ENCODE measurements around the gene PPP1R1B.

PPP1R1B gene

DNA sequence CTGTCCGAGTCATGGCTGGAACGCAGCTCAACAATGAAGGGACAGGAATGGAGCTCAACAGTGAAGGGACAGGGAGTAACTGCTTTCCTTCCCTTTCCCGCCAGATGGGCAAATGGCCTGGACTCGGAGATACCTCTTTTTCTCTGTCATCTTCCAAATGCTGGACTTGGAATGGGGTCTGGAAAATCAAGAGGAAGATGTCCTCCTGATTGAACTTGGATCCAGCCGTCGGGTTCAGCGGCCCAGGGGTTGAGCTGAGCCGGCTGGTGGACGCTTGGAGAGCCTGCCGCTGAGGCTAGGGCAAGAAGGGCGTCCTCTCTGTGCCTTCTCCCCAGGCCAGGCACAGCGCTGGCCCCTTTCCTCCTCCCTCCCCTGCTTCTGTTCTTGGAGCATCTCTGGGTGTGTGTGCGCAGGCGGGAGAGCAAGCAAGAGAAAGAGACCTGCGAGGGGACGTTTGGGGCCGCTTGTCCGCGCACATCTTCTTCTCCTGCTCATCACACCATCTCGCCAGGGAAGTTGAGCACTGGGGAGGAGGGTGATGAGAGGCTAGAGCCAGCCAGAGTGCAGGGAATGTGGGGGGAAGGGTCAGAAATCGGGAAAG lies 25.7 kb upstream of the PPP1R1B start:
- DNase-seq = no peak

- no peak for DNase-seq
These were observed 24.8 kb upstream of the PPP1R1B start for GRCh38 chr17:39601758-39602532.

DNA sequence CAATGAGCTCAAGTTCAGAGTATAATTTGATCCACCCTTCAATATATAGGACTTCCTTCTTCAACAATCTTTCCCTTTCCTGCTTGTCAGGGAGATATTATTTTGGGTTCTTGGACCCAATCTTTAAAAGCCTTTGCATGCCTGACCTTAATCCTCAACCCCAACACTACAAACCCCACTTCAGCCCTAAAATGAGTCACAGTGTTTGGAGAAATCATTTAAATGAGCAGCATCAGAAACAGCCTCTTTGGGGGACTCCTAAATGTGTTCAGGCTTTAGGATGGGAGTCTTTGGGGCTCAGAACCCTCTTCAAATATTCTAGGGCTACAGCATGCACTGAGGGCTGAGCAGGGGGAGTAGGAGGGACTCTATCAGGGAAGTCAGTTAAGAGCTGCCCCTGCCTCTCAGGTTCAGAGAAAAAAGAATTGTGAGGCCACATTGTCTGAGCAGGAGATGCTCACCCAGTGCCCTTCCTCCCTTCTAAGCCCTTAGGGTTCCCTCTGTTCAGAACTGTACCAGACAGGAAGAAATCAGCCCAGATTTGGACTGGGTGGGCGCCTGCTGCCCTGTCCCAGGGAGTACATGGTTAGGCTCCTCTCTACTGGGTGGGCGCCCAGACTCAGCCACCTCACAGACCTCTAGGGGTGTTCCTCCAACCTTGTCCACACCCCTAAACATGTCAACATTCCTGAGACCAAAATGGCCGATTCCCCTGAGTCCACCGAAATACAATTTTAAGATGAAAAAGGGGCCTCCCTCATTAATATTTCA lies 24.0 kb upstream of the PPP1R1B start:
- no peak for DNase-seq

DNA sequence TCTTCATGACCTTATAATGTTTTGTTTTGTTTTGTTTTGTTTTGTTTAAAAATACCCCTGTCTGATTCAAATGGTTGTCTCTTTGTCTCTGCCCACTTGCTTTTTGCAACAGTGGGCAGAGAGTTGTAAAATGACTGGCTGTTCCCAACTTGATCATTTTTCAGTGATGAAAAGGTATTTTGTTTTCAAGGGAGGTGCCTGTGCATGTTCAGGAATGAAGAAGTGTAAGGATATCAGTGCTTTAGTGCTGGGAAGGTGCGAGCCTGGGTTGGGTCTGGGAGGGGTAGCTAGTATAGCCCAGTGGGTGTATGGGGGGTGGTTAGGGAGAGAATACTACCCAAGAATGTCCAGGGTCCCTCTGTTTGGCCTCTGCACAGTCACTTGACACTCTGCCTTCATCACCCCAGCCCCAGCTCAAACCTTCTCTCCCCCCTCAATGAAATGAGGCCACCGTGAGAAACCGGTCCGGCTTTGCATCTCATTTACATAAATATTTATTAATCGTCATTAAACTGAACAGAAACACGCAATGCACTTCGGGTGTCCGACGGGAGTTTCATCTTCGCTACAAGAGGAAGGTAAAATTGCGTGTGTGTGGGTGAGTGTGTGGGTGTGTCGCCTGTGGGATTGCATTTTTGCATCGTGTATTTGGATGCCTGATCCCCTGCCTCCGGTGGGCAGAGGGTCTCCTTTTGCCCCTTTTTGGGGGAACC lies 23.3 kb upstream of the PPP1R1B start:
- DNase-seq = no peak

- no peak for DNase-seq
These were observed 21.8 kb upstream of the PPP1R1B start for GRCh38 chr17:39604911-39605491.

DNA sequence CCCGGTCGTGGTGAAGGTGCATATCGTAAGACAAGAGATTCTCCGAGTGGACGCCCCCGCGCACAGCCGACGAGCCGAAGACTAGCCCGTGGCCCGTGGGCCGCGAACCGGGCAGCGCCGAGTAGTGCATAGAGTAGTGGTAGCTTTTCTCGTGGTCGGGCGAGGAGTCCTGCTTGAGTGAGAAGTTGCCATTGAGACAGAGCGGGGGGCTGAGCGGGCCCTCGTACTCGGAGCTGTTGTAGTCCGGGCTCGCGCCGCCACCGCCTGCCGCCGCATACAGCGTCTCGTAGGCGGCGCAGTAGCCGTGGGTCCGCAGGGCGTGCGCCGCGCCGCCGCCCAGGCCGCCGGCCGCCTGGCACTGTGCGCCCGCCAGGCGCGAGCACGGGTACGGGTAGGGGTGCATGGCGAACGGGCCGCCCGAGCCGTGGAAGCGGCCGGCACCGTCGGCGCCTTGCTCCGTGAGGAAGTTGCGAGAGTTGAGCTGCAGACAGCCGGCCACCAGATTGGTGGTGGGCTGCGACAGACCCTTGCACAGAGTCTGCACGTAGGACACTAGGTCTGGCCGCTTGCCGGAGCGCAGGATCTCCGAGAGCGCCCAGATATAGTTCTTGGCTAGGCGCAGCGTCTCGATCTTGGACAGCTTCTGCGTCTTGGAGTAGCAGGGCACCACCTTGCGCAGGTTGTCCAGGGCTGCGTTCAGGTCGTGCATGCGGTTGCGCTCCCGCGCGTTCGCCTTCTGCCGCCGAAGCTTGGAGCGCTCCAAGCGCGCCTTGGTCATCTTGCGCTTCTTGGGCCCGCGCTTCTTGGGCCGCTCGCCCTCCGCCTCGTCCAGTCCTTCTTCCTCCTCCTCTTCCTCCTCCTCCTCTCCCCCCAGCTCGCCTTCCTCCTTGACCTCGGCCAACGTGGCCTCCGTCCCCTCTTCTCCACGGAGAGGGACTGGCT lies 21.0 kb upstream of the PPP1R1B start:
- DNase-seq = no peak

DNA sequence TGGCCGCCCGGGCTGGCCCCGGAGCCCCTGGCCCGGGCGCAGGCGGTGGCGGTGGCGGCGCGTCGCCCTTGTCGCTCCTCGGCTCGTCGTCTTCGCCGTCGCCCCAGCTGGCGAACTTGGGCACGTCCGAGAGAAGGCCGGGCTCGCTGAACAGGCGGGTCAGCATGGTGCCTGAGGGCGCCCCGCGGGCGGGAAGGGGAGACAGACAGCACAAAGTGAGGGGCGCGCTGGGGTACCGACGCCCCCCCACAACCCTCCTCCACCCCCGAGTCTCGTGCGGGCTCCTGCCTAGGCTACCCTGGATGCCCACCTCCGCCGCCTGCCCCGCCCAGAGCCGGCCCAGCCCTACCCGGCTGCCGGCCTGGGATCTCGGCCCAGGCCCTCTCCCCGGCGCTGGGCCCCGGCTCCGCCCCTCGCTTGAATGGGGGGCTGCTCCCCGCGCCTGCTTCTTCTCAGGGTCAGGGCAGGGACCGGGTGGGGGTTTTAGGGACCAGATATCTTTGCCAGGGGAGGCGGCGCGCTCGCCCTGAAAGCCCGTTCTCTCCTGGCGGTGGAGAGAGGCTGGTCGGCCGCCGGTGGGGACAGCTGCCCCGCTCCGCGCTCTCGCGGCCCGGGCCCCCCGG lies 20.2 kb upstream of the PPP1R1B start:
- no peak for DNase-seq

DNA sequence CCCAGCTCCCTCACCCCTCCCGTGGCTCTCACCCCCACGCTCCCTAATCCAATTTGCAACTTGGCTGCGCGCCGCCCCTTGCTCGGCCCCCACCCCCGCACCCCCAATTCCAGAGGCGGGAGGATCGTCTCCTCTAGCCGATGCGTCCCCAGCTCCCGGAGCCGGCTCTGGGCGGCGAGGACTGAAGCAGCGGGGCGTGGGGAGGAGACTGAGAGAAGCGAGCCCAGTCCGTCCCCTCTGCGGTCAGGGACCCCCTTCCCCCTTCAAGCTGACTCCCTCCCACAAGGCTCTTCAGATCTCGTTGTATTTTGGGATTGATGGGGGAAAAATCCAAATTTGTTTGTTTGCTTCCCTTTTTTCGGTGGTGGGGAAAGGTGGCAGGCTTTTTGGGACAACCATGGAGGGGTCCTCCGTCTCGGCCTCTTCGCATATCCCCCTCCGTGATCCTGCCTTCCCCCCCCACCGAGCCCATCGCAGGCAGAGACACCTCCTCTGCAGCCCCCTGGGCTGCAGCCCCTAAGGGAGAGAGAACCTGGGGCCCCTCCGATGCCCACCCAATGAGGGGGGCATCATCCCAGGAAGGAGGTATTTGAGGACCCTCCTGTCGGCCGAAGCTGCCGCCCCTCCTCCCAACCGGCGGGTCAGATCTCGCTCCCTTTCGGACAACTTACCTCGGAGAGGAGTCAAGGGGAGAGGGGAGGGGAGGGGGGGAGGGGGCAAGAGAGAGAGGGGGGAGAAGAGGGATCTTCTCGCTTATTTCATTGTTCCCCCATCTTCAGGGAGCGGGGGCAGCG lies 19.5 kb upstream of the PPP1R1B start:
- DNase-seq = no peak

- DNase-seq = no peak
These were observed 19.0 kb upstream of the PPP1R1B start, which contains the start of gene NEUROD2 for GRCh38 chr17:39607851-39608130. NEUROD2 (minus strand) TSS chr17:39607920; CDS start chr17:39606599, 1,321 bp downstream.

DNA sequence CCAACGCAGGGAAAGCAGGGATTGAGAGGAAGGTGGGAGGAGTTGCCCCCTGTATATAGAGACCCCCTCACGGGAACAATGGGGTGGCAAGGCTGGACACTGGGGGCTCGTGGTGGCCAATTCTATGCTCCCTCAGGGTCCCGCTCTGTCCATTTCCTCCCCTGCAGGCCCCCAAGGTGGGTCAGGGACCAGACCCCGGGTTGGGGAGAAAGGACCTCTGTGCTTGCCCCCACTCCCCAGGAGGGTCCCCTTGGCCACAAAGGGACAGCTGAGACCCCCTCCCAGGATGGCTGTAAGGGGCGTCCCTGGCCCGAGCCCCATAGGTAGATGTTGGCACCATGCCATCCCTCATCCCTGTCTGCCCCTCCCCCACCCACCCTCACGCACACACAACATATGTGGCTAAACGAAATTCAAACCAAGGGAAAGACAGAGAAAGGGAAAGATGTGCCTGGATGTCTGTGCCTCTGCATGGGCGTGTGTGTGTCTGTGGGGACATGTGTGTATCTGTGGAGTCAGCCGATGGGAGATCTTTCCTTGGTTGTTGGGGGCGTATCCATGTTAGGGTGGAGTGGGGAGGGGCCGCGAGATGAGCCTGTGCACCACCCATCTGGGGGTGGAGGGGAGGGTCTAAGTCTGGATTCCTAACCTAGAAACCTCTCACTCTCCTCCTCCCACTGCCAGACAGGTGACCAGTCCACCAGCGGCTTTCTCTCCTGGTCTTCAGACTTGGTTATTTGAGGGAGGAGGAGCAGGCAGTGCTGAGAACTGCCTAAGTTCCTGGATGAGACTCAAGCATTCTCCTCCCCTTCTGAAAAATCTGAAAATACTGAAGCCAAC lies 18.4 kb upstream of the PPP1R1B start:
- no peak for DNase-seq

- no peak for DNase-seq
These were observed 17.2 kb upstream of the PPP1R1B start for GRCh38 chr17:39609416-39610025.

- no peak for DNase-seq
These were observed 15.2 kb upstream of the PPP1R1B start for GRCh38 chr17:39611401-39612112.

GRCh38 chr17:39612291-39612894 lies 14.4 kb upstream of the PPP1R1B start:
- DNase-seq = no peak

- DNase-seq = no peak
These were observed 13.8 kb upstream of the PPP1R1B start for GRCh38 chr17:39612935-39613464.

DNA sequence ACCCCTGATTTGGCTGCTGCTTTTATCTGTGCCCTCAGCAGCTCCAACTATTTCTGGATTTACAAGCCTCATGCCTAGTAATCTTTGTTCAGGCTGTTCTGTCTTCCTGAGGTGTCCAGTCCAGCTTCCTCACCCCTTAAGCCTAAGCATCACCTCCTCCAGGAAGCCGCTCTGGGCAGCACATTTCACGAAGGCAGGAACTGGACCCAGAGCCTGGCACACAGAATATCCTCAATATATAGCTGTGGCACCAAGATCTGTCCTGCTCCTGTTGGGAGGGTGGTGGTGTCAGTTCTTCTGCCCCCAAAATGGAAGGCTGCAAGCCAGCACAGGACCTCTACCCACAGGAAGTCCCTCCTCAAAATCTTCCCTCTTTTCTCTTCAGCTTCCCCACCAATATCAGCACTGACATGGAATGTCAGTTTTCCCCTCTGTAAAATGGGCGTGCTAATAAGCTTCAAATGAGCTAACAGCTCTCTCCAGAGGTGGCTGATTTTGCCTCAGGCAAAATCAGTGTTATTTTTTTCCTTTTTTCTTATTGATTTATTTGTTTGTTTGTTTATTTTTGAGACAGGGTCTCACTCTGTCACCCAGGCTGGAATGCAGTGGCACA lies 12.1 kb upstream of the PPP1R1B start:
- DNase-seq = no peak

GRCh38 chr17:39615434-39615833 lies 11.3 kb upstream of the PPP1R1B start:
- no peak for DNase-seq

DNA sequence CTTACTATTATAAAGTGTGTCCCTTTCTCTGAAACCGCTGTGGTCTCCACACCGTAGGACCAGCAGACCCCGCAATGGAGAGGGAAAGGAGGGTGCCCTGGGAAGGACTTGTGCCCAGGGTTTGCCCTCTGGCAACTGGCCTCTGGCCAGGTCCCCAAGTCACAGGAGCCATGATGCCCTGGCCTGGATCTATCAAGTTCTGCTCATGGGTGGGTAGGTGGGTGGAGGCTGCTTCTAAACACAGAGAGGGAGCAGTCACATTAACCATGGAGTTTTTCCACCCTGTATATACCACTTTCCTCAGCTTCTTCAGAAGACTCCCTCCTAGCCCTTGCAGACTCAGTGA lies 9.7 kb upstream of the PPP1R1B start:
- no peak for DNase-seq
